NCI-H524 treated with DMSO at 0.1 percent for 48 hours (cell line): Measurements from ENCODE around the gene SORCS2.
A peak's percentile ranks its signal among the peaks of the same experiment; 100 is the strongest.

Experiments used
- DNase-seq: peaks from one replicate; lab custom pipeline; 2025; lab: John Stamatoyannopoulos, UW

SORCS2 gene

GRCh38 chr4:7270121-7270520, 77.8 kb downstream of the SORCS2 start:
- no peak for DNase-seq

GRCh38 chr4:7272404-7272803, 80.1 kb downstream of the SORCS2 start:
- DNase-seq, result no peak

GRCh38 chr4:7273738-7274297, 81.5 kb downstream of the SORCS2 start:
- DNase-seq, result no peak

- DNase-seq, result peak; percentile 26
These were observed 82.7 kb downstream of the SORCS2 start for GRCh38 chr4:7275067-7275466.

GRCh38 chr4:7275490-7276154, 83.3 kb downstream of the SORCS2 start:
- no peak for DNase-seq

GRCh38 chr4:7276515-7276914, 84.2 kb downstream of the SORCS2 start:
- DNase-seq, result no peak

GRCh38 chr4:7278071-7278765, 85.9 kb downstream of the SORCS2 start:
- DNase-seq, result no peak

GRCh38 chr4:7278981-7279380, 86.6 kb downstream of the SORCS2 start:
- DNase-seq, result no peak

- no peak for DNase-seq
These were observed 87.6 kb downstream of the SORCS2 start for GRCh38 chr4:7279902-7280301.

- DNase-seq, result no peak
These were observed 88.8 kb downstream of the SORCS2 start for GRCh38 chr4:7280926-7281690.

- DNase-seq, result peak; percentile 80
These were observed 89.6 kb downstream of the SORCS2 start for GRCh38 chr4:7281691-7282665.

- no peak for DNase-seq
These were observed 90.6 kb downstream of the SORCS2 start for GRCh38 chr4:7282786-7283440.

GRCh38 chr4:7285244-7286094, 93.1 kb downstream of the SORCS2 start:
- DNase-seq, result no peak

- DNase-seq, result no peak
These were observed 93.8 kb downstream of the SORCS2 start for GRCh38 chr4:7286170-7286569.

GRCh38 chr4:7286798-7287197, 94.5 kb downstream of the SORCS2 start:
- DNase-seq, result no peak

- no peak for DNase-seq
These were observed 95.1 kb downstream of the SORCS2 start for GRCh38 chr4:7287274-7287917.

- DNase-seq, result peak; percentile 72
These were observed 95.6 kb downstream of the SORCS2 start for GRCh38 chr4:7287918-7288280.

- DNase-seq, result no peak
These were observed 96.6 kb downstream of the SORCS2 start for GRCh38 chr4:7288751-7289523.

- DNase-seq, result no peak
These were observed 97.3 kb downstream of the SORCS2 start for GRCh38 chr4:7289589-7289988.
